IgD-negative memory B cell (primary cell): Measurements from ENCODE around the gene EXOC2. TPM values are rescaled to one million over a fixed set of nuclear protein-coding genes. Genes with fewer than 3 reads are reported as not detected.

Experiments
- H3K27ac Mint-ChIP-seq, 3 donors: one replicate each; pipeline ENCODE4 v1.8.0; 2020 to 2022; ENCODE audit warnings: mild to moderate bottlenecking in 3 of 3, mixed read lengths in 3 of 3, moderate library complexity in 1 of 3
- H3K27me3 Mint-ChIP-seq: one replicate; pipeline ENCODE4 v1.8.0; 2021; ENCODE audit warnings: mixed read lengths
- H3K36me3 Mint-ChIP-seq: one replicate; pipeline ENCODE4 v1.8.0; 2020; ENCODE audit warnings: mild to moderate bottlenecking, mixed read lengths
- H3K4me1 Mint-ChIP-seq, 3 donors: one replicate each; pipeline ENCODE4 v1.8.0; 2020 to 2022; ENCODE audit warnings: mixed read lengths in 3 of 3, mild to moderate bottlenecking in 1 of 3
- H3K4me3 Mint-ChIP-seq, 4 donors: one replicate each; pipeline ENCODE4 v1.8.0; 2020 to 2022; ENCODE audit warnings: mild to moderate bottlenecking in 4 of 4, mixed read lengths in 4 of 4, moderate library complexity in 3 of 4
- H3K9me3 Mint-ChIP-seq, 3 donors: one replicate each; pipeline ENCODE4 v1.8.0; 2020 to 2021; ENCODE audit warnings: mixed read lengths in 3 of 3, mild to moderate bottlenecking in 1 of 3
- polyA plus RNA-seq: library from polyadenylated mRNA; unstranded; fragments of 300-500 nt; fragmentation: Illumina TruSeq; gene quantifications from one replicate; pipeline ENCODE4 v1.2.3, GENCODE V29; 2021

EXOC2 gene
- polyA plus RNA-seq, 1 donor from 2014 or later = 26.3 TPM

GRCh38 chr6:473356-473755 is 219.6 kb downstream of the EXOC2 start:
- Mint-ChIP-seq H3K36me3 (no peaks in the 10 kb centered on the region), H3K27ac (no peak overlapping the region), H3K4me3 (peak overlapping the region in 1 of 4 donors; percentile 32), H3K9me3 (no peaks in the 10 kb centered on the region), H3K4me1 (peaks cover 29 to 47% (median 38%) of the 10 kb centered on the region in 3 donors), H3K27me3 (peaks cover 2% of the 10 kb centered on the region)

DNA sequence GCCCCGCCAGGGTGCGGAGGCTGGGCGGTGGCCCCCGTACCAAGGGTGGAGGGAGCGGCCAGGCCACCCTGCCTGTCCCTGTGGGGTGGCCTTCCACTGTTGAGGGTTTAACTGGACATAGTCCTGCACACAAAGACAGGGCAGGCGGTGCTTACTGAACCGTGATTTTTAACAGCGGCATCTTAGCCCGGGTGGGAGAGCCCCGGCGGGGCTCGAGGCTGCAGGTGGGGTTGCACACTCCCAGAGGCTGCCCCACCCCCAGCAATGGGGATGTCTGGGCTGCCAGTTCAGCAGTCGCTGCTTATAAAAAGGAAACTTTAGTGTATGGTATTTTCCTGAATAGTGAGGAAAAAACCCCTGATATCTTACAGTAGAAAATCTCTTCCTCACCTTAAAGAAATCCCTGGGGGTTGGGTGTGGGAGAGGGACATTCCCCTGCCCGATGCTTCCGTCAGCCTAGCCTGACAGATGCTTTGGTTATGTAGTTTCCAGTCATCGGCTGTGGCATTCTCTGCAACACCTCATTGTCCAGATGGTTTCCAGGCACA is 222.0 kb downstream of the EXOC2 start:
- Mint-ChIP-seq H3K9me3 (no peaks in the 10 kb centered on the region), H3K27me3 (peaks cover 8% of the 10 kb centered on the region), H3K4me1 (peaks cover 29 to 47% (median 38%) of the 10 kb centered on the region in 3 donors), H3K36me3 (no peaks in the 10 kb centered on the region), H3K4me3 (peak overlapping the region; percentile 65 to 87 (median 70)), H3K27ac (peak overlapping the region in 1 of 3 donors; percentile 84)

GRCh38 chr6:470051-470900 is 222.7 kb downstream of the EXOC2 start:
- H3K4me1 Mint-ChIP-seq = peaks cover 27 to 41% (median 36%) of the 10 kb centered on the region in 3 donors
- peak overlapping the region; percentile 44 to 87 (median 68) for H3K4me3 Mint-ChIP-seq
- H3K9me3 Mint-ChIP-seq = no peaks in the 10 kb centered on the region
- H3K36me3 Mint-ChIP-seq = no peaks in the 10 kb centered on the region
- no peak overlapping the region for H3K27ac Mint-ChIP-seq
- H3K27me3 Mint-ChIP-seq = peaks cover 12% of the 10 kb centered on the region

DNA sequence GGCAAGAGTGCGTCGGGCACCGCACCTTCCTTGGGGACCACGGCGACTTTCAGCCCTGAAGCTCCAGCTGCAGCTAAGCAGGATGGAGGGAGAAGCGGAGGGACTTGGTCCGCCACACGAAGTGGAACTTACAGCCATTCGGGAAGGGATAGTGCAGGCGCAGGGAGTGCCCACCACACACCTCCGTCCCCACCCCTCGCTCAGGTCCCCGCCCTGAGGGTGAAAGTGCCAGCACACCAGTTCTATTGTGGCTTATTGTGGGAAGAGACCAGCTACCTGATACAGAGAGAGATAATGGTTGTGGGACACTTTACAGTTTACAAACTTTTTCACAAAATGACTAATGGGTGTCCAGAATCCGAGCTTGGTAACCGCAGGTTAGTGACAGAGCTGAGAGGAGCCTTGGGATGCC is 225.3 kb downstream of the EXOC2 start:
- Mint-ChIP-seq H3K9me3 (no peaks in the 10 kb centered on the region), H3K27ac (no peak overlapping the region), H3K4me3 (no peak overlapping the region), H3K4me1 (peaks cover 14 to 23% (median 19%) of the 10 kb centered on the region in 3 donors), H3K36me3 (peaks cover 2% of the 10 kb centered on the region), H3K27me3 (peaks cover 11% of the 10 kb centered on the region)

DNA sequence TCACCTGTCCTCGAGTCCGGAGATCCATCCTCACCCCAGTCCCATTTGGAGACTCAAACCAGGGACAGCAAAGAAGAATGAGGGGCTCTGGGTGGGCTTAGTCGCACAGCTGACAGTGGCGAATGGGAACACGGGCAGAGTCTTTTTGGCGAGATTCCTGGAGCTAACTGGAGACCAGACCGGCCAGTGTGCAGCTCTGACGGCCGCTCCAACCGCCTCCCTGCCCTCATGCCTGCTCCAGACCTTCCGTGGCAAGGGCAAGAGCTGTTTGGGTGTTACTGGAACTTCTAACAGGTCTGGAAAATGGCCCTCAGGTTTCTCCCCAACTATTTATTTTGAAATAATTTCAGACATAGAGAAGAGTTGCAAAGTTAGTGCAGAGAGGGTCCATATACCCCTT is 225.8 kb downstream of the EXOC2 start:
- H3K9me3 Mint-ChIP-seq = no peaks in the 10 kb centered on the region
- no peak overlapping the region for H3K27ac Mint-ChIP-seq
- no peak overlapping the region for H3K4me3 Mint-ChIP-seq
- H3K36me3 Mint-ChIP-seq = peaks cover 2% of the 10 kb centered on the region
- peaks cover 11% of the 10 kb centered on the region for H3K27me3 Mint-ChIP-seq
- peaks cover 14 to 22% (median 19%) of the 10 kb centered on the region in 3 donors for H3K4me1 Mint-ChIP-seq

DNA sequence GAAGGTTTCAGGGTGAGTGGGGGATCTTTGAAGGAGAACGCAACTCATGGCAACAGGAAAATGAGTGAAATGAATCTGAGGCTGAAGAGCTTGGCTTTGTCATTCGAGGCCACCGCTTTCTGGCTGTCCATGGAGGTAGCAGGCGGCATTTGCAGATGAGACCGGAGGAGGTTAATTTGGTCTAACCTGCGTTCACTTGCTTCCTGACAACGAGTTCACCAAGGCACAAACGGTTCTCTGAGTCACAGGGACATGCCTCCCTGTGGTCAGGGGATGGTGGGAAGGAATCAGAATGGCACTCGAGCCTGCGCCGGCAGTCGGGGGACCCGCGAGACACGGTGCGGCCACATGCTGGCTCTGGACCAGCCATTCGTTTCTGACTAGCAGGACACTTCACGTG is 226.4 kb downstream of the EXOC2 start:
- Mint-ChIP-seq H3K27ac (no peak overlapping the region), H3K4me1 (peaks cover 14 to 17% (median 14%) of the 10 kb centered on the region in 3 donors), H3K4me3 (no peak overlapping the region), H3K9me3 (no peaks in the 10 kb centered on the region), H3K27me3 (peaks cover 11% of the 10 kb centered on the region), H3K36me3 (peaks cover 2% of the 10 kb centered on the region)

GRCh38 chr6:465531-466348 is 227.2 kb downstream of the EXOC2 start:
- Mint-ChIP-seq H3K4me1 (peaks cover 7 to 11% (median 10%) of the 10 kb centered on the region in 3 donors), H3K36me3 (peaks cover 2% of the 10 kb centered on the region), H3K4me3 (no peak overlapping the region), H3K9me3 (no peaks in the 10 kb centered on the region), H3K27ac (no peak overlapping the region), H3K27me3 (peaks cover 11% of the 10 kb centered on the region)

GRCh38 chr6:456887-457286 is 236.1 kb downstream of the EXOC2 start:
- Mint-ChIP-seq H3K27ac (peak overlapping the region in 1 of 3 donors; percentile 20), H3K4me3 (no peak overlapping the region), H3K27me3 (no peaks in the 10 kb centered on the region), H3K4me1 (peaks cover 0 to 4% (median 0%) of the 10 kb centered on the region in 3 donors), H3K36me3 (peaks cover 2% of the 10 kb centered on the region), H3K9me3 (peaks cover 2 to 8% (median 5%) of the 10 kb centered on the region in 3 donors)

GRCh38 chr6:456358-456867 is 236.5 kb downstream of the EXOC2 start:
- H3K9me3 Mint-ChIP-seq = peaks cover 2 to 8% (median 5%) of the 10 kb centered on the region in 3 donors
- peaks cover 0 to 4% (median 0%) of the 10 kb centered on the region in 3 donors for H3K4me1 Mint-ChIP-seq
- H3K27me3 Mint-ChIP-seq = no peaks in the 10 kb centered on the region
- H3K36me3 Mint-ChIP-seq = peaks cover 2% of the 10 kb centered on the region
- peak overlapping the region in 1 of 3 donors; percentile 20 for H3K27ac Mint-ChIP-seq
- H3K4me3 Mint-ChIP-seq = no peak overlapping the region

DNA sequence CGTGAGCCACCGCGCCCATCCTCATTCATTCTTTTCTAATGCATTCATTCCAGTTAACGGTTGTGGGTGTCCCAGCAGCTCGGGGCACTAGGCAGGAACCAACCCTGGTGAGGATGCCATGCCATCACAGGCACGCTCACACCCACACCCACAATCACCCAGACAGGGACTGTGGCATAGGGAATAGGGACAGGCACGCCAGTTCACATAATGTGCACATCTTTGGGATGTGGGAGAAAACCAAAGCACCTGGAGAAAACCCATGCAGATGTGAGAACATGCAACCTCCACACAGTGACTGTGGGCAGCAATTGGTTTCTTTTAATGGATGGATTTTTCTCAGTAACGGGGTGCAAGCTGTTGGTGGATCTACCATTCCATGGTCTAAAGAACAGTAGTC is 237.1 kb downstream of the EXOC2 start:
- no peaks in the 10 kb centered on the region for H3K27me3 Mint-ChIP-seq
- H3K9me3 Mint-ChIP-seq = peaks cover 2 to 8% (median 5%) of the 10 kb centered on the region in 3 donors
- H3K4me3 Mint-ChIP-seq = no peak overlapping the region
- peaks cover 0 to 4% (median 0%) of the 10 kb centered on the region in 3 donors for H3K4me1 Mint-ChIP-seq
- H3K36me3 Mint-ChIP-seq = peaks cover 2% of the 10 kb centered on the region
- H3K27ac Mint-ChIP-seq = no peak overlapping the region

DNA sequence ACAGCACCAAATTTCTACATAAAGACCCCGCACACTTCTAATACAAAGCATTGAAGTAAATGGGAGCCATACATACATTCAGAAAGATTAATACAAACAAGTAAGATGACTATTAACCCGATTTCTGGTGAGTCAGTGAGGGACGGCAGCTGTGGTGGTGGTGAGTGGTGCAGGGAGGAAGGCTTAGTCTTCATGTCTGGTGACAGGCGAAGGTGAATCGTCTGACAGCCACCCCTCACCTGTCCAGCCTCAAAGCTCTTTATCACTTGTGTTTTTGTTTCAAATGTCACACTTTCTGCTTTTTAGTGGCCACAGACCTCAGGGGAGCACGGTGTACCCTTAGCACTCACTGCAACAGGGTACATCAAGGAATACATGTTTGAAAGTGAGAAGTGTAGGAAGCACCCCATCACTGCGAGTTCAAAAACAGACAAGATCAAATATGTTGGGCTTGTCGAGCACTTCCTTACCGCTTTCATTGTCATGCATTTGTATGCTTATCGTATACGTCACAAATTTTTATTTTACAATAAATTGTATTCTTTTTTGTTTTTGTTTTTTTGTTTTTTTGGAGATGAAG is 237.8 kb downstream of the EXOC2 start:
- Mint-ChIP-seq H3K9me3 (peaks cover 2 to 8% (median 5%) of the 10 kb centered on the region in 3 donors), H3K36me3 (peaks cover 2% of the 10 kb centered on the region), H3K27ac (no peak overlapping the region), H3K4me3 (no peak overlapping the region), H3K4me1 (peaks cover 0 to 4% (median 0%) of the 10 kb centered on the region in 3 donors), H3K27me3 (no peaks in the 10 kb centered on the region)

DNA sequence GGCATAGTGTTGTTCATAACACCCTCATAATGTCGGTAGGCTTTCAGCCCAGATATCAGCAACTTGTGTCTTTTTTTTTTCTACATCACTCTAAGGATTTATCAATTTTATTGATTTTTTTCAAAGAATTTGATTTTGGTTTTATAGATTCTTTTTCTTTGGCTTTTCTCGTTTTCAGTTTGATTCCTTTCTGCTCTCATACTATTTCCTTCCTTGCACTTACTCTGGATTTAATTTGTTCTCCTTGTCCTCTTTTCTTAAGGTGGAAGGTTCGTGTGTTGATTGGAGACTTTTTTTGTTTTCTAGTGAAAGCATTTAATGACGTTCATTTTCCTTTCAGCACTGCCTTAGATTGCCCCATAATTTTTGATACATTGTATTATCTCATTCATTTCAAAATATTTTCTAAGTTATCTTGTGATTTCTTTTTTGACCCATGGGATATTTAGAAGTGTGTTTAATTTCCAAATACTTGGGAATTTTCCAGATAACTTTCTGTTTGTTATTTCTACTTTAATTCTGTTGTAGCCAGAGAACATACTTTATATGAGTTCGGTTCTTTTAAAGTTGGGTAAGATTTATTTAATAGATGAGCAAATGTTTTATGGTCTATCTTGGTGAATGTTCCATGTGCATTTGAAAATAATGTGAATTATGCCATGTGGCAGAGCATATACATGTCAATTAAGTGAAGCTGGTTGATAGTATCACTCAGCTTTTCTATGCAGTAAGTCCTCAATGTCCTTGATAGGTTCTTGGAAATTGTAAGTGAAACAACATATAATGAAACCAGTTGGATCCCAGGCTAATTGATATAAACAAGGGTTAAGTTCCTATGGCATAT is 238.6 kb downstream of the EXOC2 start:
- Mint-ChIP-seq H3K27ac (no peak overlapping the region), H3K36me3 (peaks cover 2% of the 10 kb centered on the region), H3K4me3 (peak overlapping the region in 1 of 4 donors; percentile 47), H3K27me3 (no peaks in the 10 kb centered on the region), H3K4me1 (peaks cover 0 to 4% (median 0%) of the 10 kb centered on the region in 3 donors), H3K9me3 (peaks cover 0 to 8% (median 5%) of the 10 kb centered on the region in 3 donors)

DNA sequence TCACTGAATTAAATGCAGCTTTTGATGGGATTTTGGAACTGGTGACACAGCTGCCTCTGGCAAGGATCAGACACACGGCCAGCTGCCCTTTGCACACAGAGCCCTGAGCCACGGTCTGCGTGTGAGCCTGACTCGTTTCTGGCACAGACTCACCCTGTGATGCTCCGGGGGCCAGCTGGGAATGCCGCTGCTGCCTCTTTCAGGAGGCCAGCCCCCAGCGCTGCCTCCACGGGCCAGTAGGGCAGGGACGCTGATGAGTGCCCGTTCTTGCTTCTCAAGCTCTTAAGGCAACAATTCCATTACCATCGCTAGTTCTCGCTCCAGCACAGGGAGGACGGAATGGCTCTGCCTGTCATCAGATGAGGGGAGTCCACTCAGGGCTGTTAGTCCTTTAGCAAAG is 239.8 kb downstream of the EXOC2 start:
- H3K27me3 Mint-ChIP-seq = no peaks in the 10 kb centered on the region
- H3K4me3 Mint-ChIP-seq = no peak overlapping the region
- H3K4me1 Mint-ChIP-seq = peaks cover 0 to 5% (median 2%) of the 10 kb centered on the region in 3 donors
- H3K9me3 Mint-ChIP-seq = peaks cover 0 to 2% (median 2%) of the 10 kb centered on the region in 3 donors
- H3K27ac Mint-ChIP-seq = no peak overlapping the region
- H3K36me3 Mint-ChIP-seq = no peaks in the 10 kb centered on the region
